NCI-H128 (cell line): ENCODE measurements around the gene DSCAM.
"Not testable (repeated sequence)": the region's sequence is repeated elsewhere in the genome, so short reads cannot be mapped to it uniquely, and the experiment has no call there.

Source experiments
- DNase-seq: peaks from one replicate; lab custom pipeline; 2025; ENCODE audit not compliant: unreplicated experiment; lab: John Stamatoyannopoulos, UW

Gene DSCAM

DNA sequence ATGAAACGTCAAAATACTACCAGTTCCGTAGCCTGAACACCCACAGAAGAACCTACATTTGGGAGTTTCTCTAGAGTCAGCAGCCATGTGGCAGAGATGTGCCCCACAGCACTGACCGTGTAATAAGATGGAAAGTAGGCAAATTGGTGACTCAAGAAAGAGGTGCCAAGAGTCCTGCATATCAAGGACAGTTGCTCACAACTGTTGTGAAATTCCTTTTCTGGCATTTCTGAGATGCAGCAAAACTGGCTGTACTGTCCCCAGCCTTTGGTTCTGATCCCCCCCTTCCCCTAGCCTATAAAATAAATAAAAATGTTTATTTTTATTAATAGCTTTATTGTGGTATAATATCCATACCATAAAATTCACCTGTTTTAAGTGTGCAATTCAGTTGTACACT is 655.8 kb downstream of the DSCAM start:
- no peak for DNase-seq

DNA sequence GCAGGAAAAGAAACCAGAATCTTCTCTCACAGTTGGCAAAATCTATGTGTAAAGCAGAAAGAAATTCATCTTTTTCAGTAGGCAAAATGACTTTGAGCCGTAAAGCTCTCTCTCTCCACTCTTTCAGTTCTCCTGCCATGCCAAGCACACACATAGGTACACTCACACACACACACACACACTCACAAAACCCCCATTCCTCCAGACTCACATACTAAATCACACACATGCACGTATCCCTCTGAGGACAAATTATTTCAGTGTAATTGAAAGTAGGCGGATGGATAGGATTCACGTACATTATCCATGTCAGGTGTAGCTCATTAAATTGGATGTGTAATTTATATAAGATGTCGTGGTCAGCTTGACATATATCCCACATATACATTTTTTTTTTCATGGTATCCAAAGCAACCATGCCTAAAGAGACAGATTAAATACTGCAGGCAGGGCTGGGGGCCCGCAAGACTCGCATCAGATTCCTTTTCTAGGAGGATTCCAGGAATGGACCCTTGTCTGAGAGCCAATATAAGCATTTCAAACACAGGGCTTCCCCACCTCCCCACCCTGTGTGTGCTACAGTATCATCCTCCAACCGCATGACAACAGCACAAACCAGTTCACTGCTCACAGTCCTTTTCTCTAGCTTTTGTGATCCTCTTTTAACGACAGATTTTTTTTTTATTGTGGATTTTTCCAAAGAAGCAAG is 658.9 kb downstream of the DSCAM start:
- DNase-seq: no peak

DNA sequence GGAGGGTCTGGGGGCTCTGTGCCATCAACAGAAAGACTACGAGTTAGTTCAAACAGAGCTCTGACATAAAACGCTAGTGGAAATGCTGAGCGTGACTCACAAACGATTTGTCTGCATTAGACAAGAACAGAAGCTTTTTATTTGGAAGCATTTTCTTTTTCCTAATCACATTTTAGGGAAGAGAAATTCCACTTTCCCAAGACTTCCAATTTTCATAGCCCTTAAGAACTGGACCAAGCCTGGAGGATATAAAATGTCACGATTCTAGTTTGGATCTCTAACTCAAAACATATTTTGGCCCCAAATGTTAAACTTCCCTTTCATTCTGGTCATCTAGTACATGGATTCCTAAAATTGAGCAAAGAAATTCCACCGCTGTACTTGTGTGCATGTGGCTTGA is 659.7 kb downstream of the DSCAM start:
- no peak for DNase-seq

DNA sequence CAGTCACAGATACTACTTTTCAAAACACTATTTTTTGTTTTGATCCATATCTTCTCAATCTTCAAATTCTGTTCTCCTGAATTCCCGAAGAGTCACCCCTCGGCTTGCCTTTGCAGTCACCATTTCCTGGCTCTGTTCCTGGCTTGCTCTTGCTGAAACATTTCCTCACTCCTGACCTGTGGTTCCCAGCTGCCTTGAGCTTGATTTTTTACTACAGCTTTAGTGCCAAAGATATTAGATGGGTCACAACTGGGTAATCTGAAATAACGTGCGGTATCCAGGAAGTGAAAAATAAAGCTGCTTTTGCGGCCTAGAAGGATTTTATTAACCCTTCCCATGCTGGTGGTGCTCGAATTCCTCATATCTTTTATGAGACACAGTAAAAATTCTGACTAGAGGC is 660.9 kb downstream of the DSCAM start:
- DNase-seq: no peak

DNA sequence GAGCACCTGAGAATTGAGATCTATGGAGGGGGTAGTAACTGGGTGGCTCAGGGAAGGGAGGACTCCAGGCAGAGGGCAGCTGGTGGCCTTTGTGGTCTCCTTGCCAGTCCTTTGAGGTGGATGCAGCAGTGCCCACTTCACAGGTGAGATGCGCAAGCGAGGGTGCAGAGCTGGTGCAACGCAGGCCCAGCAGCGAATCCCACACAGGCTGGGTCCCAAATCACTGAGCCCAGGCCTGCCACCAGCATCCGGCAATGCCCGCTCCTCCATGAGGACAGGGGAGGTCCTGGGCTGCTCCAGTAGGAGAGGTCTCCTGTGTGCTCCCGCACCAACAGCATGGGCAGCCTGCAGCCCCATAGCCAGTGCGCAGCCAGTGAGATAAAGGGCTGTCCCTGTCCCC is 661.8 kb downstream of the DSCAM start:
- DNase-seq: no peak

DNA sequence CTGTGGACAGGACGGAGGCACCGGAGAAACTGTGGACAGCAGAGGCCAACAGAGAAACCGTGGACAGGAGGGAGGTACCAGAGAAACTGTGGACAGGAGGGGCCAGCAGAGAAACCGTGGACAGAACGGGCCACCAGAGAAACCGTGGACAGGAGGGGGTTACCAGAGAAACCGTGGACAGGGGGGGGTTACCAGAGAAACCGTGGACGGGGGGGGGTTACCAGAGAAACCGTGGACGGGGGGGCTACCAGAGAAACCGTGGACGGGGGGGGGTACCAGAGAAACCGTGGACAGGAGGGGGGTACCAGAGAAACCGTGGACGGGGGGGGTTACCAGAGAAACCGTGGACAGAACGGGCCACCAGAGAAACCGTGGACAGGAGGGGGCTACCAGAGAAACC is 664.5 kb downstream of the DSCAM start:
- DNase-seq: not testable (repeated sequence)

DNA sequence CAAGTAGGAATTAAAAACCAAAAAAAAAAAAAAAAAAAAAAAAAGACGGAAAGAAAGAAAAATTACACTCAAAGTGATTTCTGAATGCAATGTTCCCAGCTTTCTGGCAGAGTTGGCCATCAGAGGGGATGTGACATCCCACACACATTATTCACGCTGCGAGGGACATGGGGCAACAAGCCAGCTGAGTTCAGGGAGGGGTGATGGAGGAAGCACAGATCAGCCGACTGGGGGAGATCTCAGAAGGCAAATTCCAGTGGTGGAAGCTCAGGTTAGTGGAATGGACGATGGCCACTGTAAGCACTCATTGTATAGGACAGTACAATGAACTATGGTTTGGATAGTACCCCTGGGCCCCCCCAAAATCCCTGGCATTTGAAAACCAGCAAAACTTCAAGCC is 667.8 kb downstream of the DSCAM start:
- no peak for DNase-seq

DNA sequence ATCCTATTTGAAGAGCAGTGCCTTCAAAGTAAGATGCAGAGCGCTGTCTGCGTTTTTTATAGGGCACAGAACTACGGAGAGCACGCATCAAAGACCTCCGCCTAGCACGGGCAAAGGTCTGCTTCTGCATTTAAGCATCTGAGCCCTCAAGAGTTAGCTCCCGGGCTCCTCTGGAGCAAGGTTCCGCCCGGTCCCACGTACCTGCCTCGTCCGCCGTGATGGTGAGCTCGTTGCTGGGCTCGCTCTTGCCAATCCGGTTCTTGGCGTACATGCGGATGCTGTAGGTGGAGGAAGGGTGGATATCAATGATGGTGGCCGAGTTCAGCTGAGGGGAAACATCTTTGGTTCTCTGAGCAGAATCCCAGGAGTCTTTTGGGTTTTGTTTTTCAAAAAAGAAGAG is 668.2 kb downstream of the DSCAM start:
- no peak for DNase-seq

DNA sequence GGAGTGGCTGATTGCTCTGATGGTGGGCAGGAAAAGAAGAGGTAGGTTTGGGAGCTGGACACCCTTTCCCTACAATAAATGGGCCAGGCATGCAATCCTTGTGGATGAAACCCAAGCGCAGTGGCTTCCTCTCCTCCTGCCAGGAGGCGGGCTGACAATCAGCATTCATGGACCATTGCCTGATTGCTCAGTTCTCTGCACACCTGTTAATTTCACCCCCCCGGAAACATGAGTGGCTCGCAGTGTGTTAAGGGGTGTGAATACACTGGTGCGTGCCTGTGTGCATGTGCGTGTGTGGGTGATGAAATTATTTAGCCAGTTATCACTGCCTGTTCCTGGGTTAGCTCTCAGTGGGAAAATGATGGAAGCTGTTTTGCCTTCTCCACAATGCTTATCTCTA is 669.0 kb downstream of the DSCAM start:
- DNase-seq: no peak

DNA sequence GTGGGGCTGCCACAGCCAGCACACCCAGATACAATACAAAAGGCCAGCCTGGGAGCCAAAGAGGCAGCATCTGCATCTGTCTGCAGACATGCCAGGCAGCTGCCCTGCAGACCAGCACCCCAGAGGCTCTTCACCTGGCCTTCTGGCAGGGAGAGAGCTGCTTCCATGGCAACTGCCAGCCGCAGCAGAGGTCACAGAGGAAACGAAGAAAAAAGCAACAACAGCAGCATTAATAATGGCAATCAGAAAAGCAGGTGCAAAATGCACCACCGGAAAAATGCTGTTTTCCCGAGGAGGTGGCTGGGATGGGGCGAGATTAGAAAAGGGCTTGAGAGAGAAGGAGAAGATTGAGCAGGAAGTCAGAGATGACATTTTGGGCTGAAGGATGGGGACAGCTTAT is 670.2 kb downstream of the DSCAM start:
- peak; percentile 83 for DNase-seq

DNA sequence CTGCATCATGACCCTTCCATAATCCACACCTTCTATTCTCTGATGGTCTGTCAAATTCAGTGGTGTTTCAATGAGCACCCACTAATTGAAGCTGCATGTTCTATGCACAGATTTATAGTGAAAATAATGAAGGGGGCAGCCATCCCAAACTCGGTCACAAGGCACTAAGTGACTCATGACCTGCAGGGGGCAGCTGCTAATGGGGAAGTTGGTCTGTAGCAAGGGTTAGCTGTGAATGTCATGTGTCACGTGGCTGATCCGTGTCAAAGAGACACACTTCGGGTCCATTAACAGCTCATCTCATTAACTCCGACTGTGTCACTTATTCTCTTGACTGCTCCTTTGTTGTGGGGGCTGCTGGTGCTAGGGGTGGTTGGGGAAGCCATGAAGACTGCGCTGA is 673.1 kb downstream of the DSCAM start:
- DNase-seq: no peak

DNA sequence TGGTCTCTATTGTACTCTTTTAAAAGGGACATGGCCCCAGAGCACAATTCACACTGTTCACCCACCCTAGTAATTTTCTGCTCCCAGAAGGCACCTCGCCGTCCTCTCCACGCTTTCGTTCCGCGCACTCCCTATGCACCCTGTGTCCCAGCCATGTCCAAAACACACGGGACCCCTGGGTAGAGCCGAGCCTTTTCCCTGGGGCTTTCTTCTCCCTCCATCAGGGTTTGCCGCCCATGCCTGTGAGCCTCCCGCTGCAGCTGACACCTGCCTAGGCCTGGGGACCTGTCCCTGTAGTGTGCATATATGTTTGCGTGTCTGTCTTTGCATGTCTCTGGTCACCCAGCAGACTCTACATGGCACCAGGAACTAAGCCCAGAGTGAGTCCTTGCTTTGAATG is 677.0 kb downstream of the DSCAM start:
- no peak for DNase-seq

DNA sequence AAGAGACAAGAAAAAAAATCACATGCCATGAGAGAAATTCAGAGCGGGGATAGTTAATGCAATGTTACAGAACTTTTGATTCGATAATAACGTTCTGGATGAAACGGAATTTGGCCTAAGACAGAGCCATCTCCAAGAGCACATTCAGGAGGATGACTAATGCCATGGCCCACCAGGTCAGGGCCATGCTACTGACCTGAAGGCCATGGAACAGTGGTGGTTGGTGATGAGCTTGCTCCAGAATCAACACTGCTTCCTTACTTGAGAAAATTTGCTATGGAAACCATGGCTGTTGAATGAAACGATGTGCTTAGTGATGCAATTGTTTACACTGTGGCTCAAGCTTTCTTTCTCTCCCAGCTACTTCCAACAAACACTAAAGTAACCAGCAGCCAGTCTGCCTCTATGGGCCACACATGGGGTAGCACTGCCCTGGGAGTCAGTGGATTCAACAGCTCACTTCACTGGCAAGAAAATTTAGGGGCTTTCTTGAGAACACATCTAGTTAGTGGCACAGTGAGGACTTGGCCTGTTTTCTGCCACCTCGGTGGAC is 680.6 kb downstream of the DSCAM start:
- DNase-seq: no peak

DNA sequence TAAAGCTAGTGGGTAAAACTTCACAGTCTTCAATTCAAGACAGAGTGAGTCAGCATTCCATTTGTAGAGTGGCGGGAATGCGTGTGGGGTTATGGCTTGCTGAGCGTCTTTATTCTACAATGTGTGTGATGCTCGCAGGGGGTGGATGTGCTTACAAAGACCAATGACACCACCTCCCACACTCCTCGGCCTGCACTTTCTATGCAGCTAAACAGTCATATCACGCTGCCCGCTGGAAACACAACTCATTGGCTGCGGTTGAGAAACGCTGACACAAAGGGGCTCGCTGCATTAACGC is 681.2 kb downstream of the DSCAM start:
- no peak for DNase-seq

DNA sequence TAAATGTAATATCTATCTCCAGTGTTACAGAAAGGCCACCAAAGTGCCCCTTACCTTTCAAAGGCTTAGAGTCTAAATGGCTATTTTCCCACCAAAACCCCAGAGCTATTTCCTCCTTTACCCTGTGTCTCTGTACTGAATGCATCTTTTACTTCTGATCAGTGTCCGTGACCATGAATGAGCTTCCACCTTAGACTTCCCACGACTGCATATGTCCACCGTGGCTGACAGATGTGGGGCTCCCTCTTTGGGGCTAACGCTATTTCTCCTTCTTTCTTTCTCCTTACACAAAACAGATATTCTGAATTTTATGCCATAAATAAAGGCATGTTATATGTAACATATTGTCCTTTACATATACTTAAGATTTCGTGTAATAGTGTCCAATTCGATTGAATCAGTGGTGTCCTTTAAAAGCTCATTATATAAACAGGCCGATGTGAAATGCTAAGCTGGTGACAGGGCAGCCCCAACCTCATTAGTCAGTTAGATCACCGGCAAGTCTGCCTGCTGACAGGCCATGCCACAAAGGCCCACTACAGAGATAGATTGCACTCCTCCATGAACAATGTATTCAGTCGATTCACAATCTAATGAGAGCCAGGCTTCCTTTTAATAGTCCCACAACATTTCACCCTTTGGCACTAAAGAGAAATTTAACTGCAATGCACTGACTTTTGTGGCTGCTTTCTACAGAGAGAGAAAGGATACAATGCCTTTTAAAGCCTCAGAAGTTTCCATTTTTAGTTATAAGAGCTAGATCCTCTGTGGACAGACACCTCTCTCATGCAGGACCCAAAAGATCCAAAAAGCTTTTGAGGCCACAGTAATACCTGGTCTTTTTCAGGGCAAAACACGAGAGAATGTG is 681.8 kb downstream of the DSCAM start:
- no peak for DNase-seq

DNA sequence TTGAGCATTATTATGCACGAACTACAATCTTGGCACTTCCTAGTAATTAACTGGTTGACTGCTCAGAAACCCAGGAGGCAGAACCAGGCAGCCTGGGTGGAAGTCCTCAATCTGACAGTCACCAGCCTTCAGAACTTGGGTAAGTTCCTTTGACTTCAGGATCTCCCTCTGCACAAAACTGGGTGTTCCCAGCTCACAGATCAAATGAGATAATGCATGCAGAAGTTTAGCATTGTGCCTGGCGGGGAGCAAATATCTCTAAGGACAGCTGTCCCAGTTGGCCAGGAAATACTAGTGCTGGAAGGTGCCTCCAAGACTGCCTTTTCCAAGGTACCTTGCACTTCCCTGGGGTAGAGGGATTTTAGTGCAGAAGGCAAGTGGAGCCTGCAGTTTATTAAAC is 684.9 kb downstream of the DSCAM start:
- no peak for DNase-seq

DNA sequence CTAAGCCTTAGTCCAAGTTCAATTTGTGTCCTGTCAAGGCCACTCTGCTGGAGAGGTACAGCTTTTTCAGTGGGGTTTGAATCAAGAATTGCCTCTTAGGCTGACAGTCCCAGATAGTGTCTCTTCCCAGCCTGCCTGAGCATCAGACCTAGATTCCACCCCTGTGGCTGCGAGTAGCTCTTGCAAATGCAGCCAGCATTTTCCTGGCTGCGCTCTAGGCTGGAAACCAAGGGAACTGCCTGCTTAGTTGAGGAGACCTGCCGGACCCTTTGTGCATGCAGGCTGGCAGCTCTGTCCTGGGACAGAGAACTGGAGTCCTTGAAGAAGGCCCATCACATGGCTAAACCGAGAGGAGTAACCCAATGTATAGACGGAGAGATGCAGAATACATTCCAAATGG is 686.0 kb downstream of the DSCAM start:
- DNase-seq: no peak

DNA sequence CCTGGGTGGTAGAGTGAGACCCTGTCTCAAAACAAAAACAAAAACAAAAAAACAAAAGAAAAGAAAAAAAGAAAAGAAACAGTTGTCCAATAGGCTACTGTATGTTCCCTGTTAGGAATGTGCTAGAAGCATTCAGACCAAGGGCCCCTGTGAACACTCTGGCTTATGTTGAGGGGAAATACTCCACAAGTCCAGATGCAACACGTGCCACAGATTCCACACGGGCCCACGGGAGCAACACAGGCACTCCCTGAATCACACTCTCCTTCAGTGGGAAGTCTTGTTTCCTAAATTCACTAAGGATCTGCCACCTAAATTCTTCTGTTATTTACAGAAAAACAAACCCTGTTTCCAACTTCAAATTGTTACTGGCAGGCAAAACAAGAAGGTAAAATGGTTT is 688.6 kb downstream of the DSCAM start:
- no peak for DNase-seq

DNA sequence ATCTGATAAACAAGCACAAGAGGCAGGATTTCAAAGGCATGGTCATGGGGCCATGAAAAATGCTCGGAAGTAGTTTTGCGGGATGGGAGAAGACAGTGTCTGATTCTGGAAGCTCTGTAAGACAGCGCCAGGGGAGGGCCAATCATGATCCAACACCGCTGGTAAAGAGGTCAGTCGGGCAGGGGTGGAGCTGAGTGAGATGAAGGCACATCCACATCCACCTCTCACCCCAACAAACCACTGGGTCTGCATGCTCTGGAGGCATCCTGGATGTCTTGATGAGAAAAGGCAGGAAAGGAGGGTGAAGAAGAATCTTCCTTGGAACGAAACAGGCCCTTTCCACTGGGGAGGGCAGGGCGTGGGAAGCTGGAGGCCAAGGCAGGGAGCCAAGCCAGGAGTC is 691.4 kb downstream of the DSCAM start:
- no peak for DNase-seq

DNA sequence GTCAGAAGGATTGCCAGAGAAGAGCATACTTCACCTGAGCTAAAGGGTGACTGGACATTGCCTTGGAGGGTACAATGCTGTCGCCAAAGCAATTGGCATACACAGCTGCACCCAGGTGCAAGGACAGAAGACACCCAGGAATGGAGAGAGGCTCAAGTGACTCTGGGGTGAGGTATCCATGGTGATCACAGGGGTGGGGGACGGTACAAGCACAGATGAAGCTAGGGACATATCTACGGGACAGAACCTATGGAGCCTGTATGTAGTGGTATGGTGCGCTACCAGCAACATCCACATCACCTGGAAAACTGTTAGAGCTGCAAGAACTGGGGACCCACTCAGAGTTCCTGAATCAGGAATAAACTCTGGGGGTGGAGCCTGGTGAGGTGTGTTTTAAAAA is 693.6 kb downstream of the DSCAM start:
- no peak for DNase-seq

DNA sequence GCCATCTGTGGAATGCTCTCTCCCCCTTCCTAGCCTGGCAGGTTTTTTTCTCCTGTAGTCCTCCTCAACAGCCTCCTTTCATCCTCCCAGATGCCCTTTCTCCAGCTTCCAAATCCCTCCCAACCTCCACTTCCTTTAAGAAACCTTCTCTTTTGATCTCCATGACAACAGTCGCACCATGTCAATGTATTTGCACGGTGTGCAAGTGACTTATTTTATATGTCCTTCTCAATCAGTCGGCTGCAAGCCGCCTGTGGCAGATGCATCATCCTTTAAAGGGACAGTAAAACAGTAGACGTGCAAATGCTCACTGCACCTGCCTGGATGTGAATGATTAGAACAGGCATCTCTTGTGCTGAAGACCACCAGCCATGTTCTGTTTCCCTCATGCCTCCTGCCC is 694.5 kb downstream of the DSCAM start:
- no peak for DNase-seq

DNA sequence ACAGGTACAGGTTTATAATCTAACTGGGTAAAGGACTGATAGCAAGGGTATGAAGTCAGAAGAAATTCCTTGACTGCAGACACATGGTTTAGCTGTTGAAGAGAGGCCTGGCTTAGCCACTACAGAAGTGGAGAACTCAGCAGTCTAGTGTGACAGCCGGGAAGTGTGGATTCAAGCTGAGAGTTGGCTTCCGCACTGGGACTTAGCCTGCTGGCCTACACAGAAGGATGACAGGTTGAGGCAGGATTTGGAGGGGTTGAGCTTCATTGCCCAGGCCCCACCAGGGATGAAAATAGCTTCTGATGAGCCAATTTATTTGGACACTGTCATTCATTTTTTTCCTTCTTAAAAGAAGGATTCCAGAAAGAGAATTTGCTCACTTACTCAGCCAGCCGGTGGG is 695.3 kb downstream of the DSCAM start:
- DNase-seq: no peak
